ENCODE results near the gene SKIC2.

SKIC2 gene

GRCh38 chr6:31947070-31947675, 11.8 kb upstream of the SKIC2 start:
- DNase-seq (ENCODE audit: extremely low read depth, low read depth) = no peak
- no peak for TF ChIP-seq CTCF (IDR thresholded peaks at IDR 0.05; ENCODE audit: low read depth, low read length)

DNA sequence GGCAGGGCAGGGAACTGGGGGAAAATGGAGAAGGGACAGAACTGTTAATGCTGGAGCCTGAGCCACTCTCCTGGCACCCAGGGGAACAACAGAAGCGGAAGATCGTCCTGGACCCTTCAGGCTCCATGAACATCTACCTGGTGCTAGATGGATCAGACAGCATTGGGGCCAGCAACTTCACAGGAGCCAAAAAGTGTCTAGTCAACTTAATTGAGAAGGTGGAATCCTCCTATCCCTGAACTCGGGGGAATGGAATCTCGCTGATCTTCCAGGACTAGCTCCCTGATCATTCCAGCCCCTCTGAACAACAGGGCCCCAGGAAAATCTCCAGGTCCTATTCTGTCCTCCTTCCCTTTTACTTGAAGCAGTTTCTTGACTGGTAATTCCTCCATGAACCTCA, 11.1 kb upstream of the SKIC2 start:
- DNase-seq (ENCODE audit: extremely low read depth, low read depth) = no peak

DNA sequence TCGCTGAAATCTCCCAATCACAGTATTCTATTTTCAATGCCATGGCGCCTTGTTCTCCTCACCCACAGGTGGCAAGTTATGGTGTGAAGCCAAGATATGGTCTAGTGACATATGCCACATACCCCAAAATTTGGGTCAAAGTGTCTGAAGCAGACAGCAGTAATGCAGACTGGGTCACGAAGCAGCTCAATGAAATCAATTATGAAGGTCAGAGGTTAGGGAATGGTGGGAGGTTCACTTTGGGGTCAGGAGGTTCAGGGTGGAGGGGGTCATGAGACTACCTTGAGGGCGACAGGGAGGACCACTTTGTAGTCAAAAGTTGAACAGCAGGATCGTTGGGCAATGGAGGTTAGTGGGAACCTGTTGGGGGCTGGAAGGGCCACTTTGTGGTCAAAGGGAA, 10.7 kb upstream of the SKIC2 start:
- DNase-seq (ENCODE audit: extremely low read depth, low read depth) = no peak
- no peak for TF ChIP-seq CTCF (IDR thresholded peaks at IDR 0.05; ENCODE audit: low read depth, low read length)

More for the DNA sequence above, 11.1 kb upstream of the SKIC2 start:
- TF ChIP-seq CTCF (IDR thresholded peaks at IDR 0.05; ENCODE audit: low read depth, low read length) = no peak

GRCh38 chr6:31948753-31949413, 10.1 kb upstream of the SKIC2 start:
- no peak for TF ChIP-seq CTCF (IDR thresholded peaks at IDR 0.05; ENCODE audit: low read depth, low read length)
- no peak for DNase-seq (ENCODE audit: extremely low read depth, low read depth)

- TF ChIP-seq CTCF (IDR thresholded peaks at IDR 0.05; ENCODE audit: low read depth, low read length) = no peak
Measured at GRCh38 chr6:31949926-31950548, 8.9 kb upstream of the SKIC2 start.

GRCh38 chr6:31952140-31952805, 6.7 kb upstream of the SKIC2 start:
- peak; percentile 49 for DNase-seq (ENCODE audit: extremely low read depth, low read depth)
- TF ChIP-seq CTCF (IDR thresholded peaks at IDR 0.05; ENCODE audit: low read depth, low read length) = peak; percentile 93

More at GRCh38 chr6:31949926-31950548, 8.9 kb upstream of the SKIC2 start:
- DNase-seq (ENCODE audit: extremely low read depth, low read depth) = no peak

GRCh38 chr6:31952890-31953289, 6.1 kb upstream of the SKIC2 start:
- DNase-seq (ENCODE audit: extremely low read depth, low read depth) = no peak
- no peak for TF ChIP-seq CTCF (IDR thresholded peaks at IDR 0.05; ENCODE audit: low read depth, low read length)
